Endometrial microvascular endothelial cells (primary cell): ENCODE data around the gene MAGED2. TPM values are rescaled to one million over a fixed set of nuclear protein-coding genes. Genes with fewer than 3 reads are reported as not detected.
"Not testable (repeated sequence)": the region's sequence is repeated elsewhere in the genome, so short reads cannot be mapped to it uniquely, and the experiment has no call there.

Source experiments
- in situ Hi-C: cut with HindIII; loops from 2 replicates; pipeline ENCODE4 v1.10.0; 2017; ENCODE audit warnings: low sequenced_read_pairs, low pct_unique_long_range_greater_than_20kb; ENCODE audit errors: inconsistent ontology term
- total RNA-seq: library from RNA; depleted of rRNA; stranded (reverse); fragments of >200 nt; gene quantifications from one replicate; pipeline ENCODE4 v1.2.3, GENCODE V29; 2015; ENCODE audit errors: inconsistent ontology term

Gene MAGED2, protein sequence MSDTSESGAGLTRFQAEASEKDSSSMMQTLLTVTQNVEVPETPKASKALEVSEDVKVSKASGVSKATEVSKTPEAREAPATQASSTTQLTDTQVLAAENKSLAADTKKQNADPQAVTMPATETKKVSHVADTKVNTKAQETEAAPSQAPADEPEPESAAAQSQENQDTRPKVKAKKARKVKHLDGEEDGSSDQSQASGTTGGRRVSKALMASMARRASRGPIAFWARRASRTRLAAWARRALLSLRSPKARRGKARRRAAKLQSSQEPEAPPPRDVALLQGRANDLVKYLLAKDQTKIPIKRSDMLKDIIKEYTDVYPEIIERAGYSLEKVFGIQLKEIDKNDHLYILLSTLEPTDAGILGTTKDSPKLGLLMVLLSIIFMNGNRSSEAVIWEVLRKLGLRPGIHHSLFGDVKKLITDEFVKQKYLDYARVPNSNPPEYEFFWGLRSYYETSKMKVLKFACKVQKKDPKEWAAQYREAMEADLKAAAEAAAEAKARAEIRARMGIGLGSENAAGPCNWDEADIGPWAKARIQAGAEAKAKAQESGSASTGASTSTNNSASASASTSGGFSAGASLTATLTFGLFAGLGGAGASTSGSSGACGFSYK
- total RNA-seq, result 140 TPM

DNA sequence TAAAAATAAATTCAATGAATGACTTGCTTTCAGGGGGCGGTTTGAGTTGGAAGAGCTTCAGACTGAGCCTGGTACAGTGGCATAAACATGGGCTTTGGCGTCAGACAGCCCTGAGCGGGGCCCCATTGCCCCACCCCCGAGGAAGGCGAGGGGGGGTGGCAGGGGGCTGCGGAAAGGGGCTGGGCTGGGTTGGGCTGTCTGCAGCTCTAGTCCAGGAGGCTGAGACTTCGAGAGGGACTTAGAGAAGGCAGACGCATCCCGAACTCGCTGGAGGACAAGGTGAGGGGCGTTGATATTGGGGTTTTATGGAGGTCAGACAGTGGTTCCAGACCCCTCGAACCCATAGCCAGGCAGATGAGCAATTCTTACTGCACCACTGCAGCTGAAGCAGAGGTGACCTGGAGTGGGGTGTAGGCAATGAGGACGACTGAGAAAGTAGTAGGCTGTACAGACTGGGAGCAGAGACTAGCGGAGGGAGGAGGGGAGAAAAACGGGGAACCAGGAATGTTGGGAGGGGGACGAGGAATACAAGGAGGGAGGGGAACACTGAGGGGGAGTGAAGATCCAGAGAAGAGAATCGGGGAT, at the start of gene MAGED2:
TSS of gene MAGED2 (plus strand) at position 222 of the 585 bp plus-strand sequence. CDS start 1,587 bp downstream, outside the sequence.
- in situ Hi-C loops, result no loop called here

DNA sequence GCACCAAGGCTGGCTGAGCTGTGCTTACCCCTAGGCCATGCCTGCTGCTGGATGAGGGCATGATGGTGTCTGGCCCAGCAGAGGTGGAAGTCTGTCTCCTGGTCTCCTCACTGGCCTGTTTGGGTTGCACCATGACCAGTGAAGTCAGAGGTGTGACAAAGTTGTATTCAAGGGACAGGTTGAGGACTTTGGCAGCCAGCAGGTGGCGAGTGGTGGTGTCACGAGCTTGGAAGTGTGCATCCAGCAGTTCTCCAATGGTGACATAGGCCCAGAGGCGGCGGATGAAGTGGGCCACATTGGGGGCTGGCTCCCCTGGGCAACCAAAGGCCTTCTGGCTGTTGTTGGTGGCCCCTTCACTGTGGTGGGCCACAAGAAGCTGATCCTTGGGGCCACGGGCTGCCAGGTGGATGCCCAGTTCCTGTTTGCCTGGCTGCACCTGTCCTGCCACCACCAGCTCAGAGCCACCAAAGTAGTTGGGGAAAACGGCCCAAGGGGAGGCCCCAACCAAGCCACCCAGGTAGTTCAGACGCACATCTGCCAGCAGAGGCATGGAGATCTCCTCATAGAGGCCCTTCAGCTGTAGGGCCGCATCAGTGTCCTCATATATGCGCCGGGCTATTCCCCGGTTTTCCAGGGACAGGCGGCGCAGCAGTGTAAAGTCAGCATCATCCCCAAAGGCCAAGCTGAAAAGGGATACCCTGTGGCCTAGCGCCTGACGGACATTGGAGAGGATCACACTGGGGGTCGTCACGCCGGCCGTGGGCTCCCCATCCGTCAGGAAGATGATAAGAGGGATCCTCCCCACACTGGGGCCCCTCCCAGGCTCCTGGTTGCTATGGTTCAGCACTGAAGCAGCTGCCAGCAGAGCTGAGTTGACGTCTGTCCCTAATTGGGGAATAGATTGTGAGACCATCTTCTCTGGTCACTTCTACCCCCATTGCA, 49.2 kb upstream of the MAGED2 start:
- in situ Hi-C loops, result no loop called here

DNA sequence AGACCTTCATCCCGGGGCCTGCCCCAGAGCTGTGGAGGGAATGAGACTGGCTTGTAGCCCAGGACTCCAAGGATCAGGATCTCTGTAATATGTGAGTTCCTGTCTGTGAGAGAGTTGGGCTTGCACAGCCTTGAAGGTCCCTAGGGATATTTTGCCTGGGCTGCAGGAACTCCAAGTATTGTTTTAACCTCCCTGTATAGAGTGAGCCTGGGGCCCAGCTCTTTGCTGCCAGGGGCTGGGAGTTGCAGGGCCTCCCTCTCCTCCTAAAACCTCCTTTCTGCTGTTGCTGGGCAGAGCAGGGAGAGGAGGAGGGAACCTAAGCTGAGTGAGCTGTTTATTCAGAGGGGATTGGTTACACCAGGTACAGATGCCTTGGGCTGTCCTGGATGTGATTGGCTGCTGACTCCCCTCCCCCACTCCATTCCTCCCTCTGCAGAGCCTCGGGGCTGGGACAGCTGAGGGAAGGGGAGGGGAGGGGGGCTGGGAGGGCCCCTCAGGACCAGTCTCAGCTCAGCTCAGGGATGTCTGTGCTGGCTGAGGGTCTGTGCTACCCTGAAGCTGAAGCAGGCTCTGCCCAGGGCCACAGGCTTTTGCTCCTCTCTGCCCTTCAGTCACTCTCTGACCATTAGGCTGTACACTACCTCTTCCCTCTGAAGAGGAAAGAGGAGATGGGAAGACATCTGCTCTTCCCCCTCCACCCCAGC, 33.0 kb upstream of the MAGED2 start:
- in situ Hi-C loops, result not testable (repeated sequence)

DNA sequence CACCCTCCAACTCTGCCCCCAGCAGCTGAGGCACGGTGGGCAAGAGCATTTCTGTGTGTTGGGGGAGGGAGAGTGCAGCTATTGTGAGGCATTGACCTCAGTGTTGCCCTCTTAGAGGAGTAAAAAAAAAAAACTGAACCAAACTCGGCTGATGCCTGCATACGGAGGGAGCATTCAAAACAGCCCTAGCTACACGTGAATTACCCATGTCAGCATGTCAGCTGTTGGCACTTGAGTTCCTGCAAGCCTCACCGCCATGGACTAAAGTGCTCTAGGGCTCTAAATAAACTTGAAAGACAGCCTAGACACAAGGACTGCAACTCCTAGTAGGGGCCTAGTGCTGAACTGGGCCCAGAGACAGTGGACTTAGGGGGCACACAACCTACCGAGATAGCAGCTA, 31.5 kb upstream of the MAGED2 start:
- in situ Hi-C loops, result no loop called here

DNA sequence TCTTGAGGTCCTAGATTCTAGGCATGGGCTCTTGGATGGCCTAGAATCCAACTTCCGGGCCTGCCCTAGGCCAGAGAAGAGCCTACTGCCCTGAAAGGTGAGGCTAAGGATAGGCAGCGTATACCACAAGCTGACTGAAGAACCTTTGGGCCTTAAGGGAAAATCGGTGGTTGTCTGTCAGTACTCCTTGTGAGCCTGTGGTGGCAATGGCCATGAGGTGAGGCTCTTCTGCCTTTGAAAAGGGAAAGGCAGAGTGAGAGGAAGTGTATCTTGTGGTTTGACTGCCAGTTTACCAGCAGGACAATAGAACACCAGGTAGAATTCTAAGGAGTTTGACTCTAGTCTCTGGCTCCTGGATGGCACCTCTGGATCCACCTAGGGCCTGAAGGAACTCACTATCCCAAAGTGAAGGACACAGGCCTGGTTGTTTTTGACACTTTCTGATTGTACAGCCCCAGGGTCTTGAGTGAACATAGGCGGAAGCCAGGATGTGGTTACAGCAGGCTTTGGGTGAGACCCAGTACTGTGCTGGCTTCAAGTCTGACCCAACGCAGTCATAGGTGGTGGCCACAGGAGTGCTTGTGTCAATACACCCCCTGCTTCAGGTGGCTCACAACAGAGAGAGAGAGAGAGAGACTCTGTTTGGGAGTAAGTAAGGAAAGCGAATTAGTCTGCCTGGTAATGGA, 30.4 kb upstream of the MAGED2 start:
- in situ Hi-C loops, result no loop called here

DNA sequence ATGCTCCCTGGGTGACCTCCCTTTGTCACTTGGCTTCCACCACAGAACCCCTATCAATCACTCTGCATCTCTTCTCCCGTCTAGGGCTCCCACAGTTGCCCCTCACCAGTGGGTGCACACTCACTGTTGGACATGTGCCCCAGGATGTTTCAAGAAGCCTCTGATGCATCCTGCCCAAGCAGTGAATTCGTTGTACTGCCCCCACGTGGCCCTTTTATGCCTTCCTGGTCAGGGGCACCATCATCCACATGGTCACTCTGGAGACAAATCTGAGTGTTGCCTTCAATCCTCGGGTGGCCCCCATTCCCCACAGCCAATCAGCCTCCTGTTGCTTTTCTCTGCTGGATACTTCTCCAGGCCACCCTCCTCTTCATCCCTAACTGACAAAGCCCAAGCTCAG, 21.6 kb upstream of the MAGED2 start:
- in situ Hi-C loops, result no loop called here

DNA sequence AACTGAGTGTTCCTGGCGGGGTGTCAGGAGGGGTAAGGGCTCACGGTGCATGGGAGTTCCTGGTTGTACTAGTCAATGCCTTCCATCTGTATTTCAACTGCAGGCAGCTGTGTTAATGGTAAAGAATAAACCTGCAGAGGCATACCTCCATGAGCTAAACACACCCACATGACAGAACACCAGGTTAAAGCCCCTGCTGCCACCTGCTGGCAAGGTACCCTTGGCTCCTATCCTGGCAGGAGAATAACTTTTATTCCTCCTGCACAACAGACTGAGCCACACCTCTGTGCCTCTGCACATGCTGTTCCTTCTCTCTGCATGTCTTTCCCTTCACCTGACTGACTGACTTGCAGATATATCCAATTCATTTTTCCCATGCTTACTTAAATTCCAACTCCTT, 20.6 kb upstream of the MAGED2 start:
- in situ Hi-C loops, result no loop called here

DNA sequence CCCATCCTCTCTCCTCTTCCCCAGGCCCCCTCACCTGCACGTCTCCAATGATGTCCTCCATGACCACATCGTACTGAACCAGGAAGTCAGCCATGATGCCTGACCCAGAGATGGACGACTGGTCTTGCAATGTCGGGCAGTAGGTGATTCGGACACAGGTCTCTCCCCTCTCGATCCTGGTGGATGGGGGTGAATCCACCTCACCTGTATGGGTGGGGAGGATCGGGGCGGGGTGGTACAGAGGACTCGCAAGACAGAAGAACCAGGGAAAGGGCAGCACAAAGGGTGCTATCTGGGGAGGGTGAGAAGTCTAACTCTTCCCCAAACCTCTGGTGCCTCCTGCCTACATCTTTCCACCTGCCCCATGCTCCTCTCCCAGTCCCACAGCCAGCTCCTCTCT, 19.1 kb upstream of the MAGED2 start:
- in situ Hi-C loops, result no loop called here

DNA sequence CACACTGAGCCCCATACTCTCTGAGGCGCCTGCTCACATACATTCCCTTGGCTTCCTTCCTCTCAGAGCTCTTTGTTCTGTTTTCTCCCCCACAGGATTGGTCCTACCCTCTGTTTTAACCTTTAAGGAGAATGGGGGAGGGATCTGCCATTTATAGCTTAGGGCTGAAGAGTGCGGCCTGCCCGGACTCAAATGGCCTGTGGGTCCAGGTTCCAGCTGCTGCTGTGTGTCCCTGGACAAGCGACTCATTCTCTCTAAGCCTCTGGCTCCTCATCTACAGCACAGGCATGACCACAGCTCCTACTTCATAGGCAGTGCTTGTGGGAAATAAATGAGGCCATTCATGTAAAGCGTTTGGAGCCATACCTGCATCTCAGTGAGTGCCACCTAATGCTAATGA, 18.1 kb upstream of the MAGED2 start:
- in situ Hi-C loops, result not testable (repeated sequence)

DNA sequence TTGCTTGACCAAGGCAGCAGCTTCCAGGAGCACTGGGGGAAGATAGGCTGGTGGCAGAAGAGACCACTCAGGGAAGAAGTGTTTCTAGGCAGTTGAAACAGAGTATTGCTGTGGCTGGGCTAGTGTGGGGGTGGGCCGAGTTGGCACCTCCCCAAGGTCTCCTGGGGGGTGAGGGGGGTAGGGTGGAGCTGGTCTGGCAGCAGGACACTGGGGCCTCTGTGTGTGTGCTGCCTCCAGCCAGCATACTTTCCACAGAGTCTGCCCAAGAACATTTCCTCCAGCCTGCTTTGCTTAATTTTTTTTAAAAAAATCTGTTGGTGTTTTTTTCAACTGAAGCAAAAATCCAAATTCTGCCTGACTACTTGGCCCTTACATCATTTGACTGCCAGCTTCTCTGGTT, 13.5 kb upstream of the MAGED2 start:
- in situ Hi-C loops, result no loop called here

DNA sequence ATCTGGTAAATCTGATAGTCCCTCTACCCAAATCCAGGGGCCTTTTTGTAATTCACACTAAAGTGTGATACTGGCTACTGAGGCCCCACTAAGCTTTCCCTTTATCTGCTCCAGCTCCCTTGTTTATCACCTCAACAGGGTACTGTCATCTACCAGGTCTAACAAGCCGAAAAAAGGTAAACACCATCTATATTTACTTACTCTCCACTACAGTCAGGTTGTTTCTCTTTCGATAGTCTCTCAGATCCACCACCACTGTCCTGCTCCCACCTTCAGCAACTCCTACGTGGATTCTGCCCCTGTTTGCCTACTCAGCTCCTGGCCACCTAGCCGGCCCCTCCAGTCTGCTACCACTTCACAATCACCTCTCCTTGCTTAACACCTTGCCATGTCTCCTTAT, 12.8 kb upstream of the MAGED2 start:
- in situ Hi-C loops, result no loop called here

DNA sequence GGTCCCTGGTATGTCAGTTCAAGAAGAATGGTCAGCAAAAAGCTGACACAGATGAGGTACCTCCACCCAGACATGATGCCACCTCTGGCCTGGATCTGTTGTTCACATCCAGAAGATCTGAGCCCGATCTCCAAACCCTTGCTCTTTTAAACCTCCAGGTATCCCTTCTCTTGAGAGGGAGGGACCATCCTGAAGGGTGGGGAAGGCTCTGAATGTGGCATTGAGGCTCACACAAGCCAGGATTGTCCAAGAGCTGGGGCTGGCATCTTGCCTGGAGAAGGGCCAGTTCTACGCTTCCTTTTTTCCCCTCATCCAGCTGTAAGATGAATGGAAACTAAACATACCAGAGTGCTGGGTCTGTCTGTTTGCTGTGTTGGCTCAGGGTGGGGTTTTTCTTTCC, 9.4 kb upstream of the MAGED2 start, which contains the start of gene ITIH6:
TSS of gene ITIH6 (minus strand) at position 119 of the 400 bp plus-strand sequence. CDS start at position 74, 45 bp downstream.
- in situ Hi-C loops, result no loop called here

DNA sequence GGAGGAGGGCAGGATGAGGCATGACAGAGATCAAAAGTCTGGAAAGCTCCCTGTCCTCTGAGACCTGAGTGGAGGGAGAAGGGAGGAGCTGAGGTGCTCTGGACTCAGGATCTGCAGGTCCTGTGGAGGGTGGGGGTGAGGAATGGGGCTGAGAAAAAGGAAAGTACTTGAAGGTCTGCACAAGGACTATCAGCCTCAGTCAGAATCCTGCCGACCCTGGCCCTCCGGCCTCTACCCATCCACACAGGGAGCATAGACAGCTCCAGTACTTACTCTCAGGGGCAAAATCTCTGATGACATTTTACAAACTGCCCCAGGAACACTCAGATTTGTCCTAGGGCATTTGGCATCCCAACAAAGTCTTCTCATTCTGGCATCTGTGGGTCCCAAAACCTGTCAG, 8.5 kb upstream of the MAGED2 start:
- in situ Hi-C loops, result no loop called here

DNA sequence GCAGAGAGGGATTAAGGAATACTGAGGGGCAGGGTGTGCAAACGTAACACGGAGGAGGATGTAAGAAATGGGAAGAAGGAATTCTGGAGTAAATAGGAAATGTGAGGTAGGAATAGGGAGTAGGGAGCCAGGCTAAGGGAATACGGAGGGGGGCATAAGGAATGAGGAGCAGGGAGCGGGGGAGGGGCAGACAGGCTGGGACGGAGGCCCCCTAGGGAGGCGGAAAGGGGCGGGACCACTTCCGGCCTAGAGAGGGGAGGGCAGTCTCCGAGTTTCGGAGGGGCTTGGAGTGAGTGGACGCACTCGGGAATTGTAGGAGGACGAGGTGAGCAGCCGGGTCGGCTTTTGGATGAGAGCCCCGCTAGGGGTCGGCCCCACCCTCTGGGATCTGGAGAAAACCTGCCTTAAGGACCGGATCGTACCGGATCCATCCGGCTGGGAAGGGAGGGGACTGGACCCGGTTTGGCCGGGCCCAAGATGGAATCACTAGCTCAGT, 612 bp downstream of the MAGED2 start:
- in situ Hi-C loops, result no loop called here

DNA sequence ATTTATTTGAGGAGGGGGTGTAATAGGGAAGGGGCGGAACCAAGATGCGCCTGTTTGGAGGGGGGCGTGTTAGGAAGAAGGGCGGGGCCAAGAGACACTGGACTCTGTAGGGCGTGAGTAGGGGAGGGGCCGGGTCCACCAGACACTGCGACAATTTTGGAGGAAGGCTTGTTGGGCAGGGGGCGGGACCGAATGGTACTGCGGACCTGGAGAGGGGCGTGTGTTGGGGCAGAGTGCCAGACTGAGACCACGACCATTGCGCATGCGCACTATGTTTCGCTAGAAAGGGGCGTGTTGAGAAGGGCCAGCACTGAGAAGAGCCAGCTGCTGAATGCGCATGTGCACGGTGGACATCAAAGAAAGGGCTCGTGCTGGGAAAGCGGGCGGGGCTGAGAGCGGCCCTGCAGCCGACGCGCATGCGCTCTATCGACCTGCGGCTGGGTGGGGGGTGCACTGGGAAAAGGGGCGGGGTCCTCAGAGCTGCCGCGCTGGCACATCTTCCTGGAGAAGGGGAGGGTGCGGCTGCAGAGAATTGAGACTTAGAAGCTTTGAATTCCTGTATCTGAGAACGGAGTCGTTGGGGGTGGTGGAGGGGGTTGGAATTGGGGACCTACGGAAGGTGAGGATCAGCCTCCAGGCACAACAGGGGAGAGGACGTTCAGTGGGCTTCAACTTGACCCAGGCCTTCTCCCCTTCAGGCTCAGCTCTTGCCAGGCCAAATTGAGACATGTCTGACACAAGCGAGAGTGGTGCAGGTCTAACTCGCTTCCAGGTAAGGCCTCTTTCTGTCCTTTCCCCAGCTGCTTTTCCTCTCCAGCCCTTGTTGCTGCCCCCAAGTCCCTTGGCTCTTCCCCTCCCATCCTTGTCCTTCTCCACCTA, 1.3 kb downstream of the MAGED2 start:
- in situ Hi-C loops, result no loop called here

DNA sequence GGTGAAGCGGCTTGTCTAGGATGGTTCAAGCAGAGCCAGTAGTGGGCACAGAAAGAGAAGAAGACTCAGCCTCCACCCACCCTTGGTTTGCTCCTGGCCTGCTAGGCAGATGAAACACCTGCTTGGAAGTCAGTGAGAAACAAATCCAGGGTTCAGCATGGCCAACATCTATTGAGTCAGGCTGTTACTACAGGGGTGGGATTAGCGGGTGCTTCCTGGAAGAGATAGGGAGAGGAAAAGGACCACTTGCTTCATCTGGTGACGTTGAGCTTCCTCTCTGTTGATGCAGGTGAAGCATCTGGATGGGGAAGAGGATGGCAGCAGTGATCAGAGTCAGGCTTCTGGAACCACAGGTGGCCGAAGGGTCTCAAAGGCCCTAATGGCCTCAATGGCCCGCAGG, 3.0 kb downstream of the MAGED2 start:
- in situ Hi-C loops, result no loop called here
